Measurements from ENCODE around the gene FGFR4. TPM values are rescaled to one million over a fixed set of nuclear protein-coding genes. Genes with fewer than 3 reads are reported as not detected.

The FGFR4 gene
- total RNA-seq, 2 donors from 2014 or later: 0.48 to 1.5 TPM

GRCh38 chr5:177077335-177077734, 9.4 kb upstream of the FGFR4 start:
- no peak for DNase-seq (ENCODE audit: low spot score)
- Histone ChIP-seq H3K9me3 (no peaks in the 10 kb centered on the region), H3K4me1 (no peaks in the 10 kb centered on the region), H3K27ac (no peak overlapping the region), H3K36me3 (no peaks in the 10 kb centered on the region), H3K27me3 (no peaks in the 10 kb centered on the region), H3K4me3 (no peak overlapping the region)
- TF ChIP-seq CTCF (IDR thresholded peaks at IDR 0.05): no peak

GRCh38 chr5:177079606-177080005, 7.1 kb upstream of the FGFR4 start:
- no peak for DNase-seq (ENCODE audit: low spot score)
- H3K4me3 ChIP-seq: no peak overlapping the region
- no peaks in the 10 kb centered on the region for H3K4me1 ChIP-seq
- H3K9me3 ChIP-seq: no peaks in the 10 kb centered on the region
- H3K36me3 ChIP-seq: no peaks in the 10 kb centered on the region
- no peaks in the 10 kb centered on the region for H3K27me3 ChIP-seq
- H3K27ac ChIP-seq: no peak overlapping the region
- no peak for TF ChIP-seq CTCF (IDR thresholded peaks at IDR 0.05)

GRCh38 chr5:177080265-177080664, 6.5 kb upstream of the FGFR4 start:
- no peaks in the 10 kb centered on the region for H3K4me1 ChIP-seq
- no peaks in the 10 kb centered on the region for H3K9me3 ChIP-seq
- TF ChIP-seq CTCF (IDR thresholded peaks at IDR 0.05): no peak
- H3K36me3 ChIP-seq: no peaks in the 10 kb centered on the region
- H3K4me3 ChIP-seq: no peak overlapping the region
- DNase-seq (ENCODE audit: low spot score): no peak
- H3K27ac ChIP-seq: no peak overlapping the region
- no peaks in the 10 kb centered on the region for H3K27me3 ChIP-seq

- TF ChIP-seq CTCF (IDR thresholded peaks at IDR 0.05): no peak
- no peaks in the 10 kb centered on the region for H3K27me3 ChIP-seq
- no peaks in the 10 kb centered on the region for H3K9me3 ChIP-seq
These were observed 4.9 kb upstream of the FGFR4 start for GRCh38 chr5:177081859-177082258.

GRCh38 chr5:177083357-177083756, 3.4 kb upstream of the FGFR4 start:
- peaks cover 0 to 10% of the 10 kb centered on the region in 2 donors for H3K4me1 ChIP-seq
- no peak overlapping the region for H3K4me3 ChIP-seq
- no peaks in the 10 kb centered on the region for H3K9me3 ChIP-seq
- DNase-seq (ENCODE audit: low spot score): no peak
- H3K27ac ChIP-seq: no peak overlapping the region
- no peaks in the 10 kb centered on the region for H3K27me3 ChIP-seq
- no peaks in the 10 kb centered on the region for H3K36me3 ChIP-seq
- TF ChIP-seq CTCF (IDR thresholded peaks at IDR 0.05): no peak

More at GRCh38 chr5:177081859-177082258, 4.9 kb upstream of the FGFR4 start:
- H3K4me1 ChIP-seq: peaks cover 0 to 3% of the 10 kb centered on the region in 2 donors
- no peak for DNase-seq (ENCODE audit: low spot score)
- H3K4me3 ChIP-seq: no peak overlapping the region
- H3K36me3 ChIP-seq: no peaks in the 10 kb centered on the region
- H3K27ac ChIP-seq: no peak overlapping the region

- H3K27me3 ChIP-seq: no peaks in the 10 kb centered on the region
- no peak overlapping the region for H3K4me3 ChIP-seq
- TF ChIP-seq CTCF (IDR thresholded peaks at IDR 0.05): no peak
- H3K9me3 ChIP-seq: no peaks in the 10 kb centered on the region
- peaks cover 0 to 16% of the 10 kb centered on the region in 2 donors for H3K4me1 ChIP-seq
- no peak overlapping the region for H3K27ac ChIP-seq
- no peak for DNase-seq (ENCODE audit: low spot score)
- no peaks in the 10 kb centered on the region for H3K36me3 ChIP-seq
These were observed 2.5 kb upstream of the FGFR4 start for GRCh38 chr5:177084175-177084574.

All from right atrium auricular region (tissue), 2 donors.